Endothelial cell of umbilical vein (primary cell): Measurements from ENCODE around the gene DNAH10.

Experiments
- CTCF ChIP-seq, 2 donors: IDR thresholded peaks; 1 replicate in 1 of 2; 2 replicates in 1 of 2; pipeline ENCODE4 v1.5.1; 2011; ENCODE audit warnings: low read length in 2 of 2, mild to moderate bottlenecking in 2 of 2, moderate library complexity in 2 of 2, control low read depth in 1 of 2, inconsistent platforms in 1 of 2, low read depth in 1 of 2; ENCODE audit not compliant: insufficient read depth in 1 of 2; ENCODE audit errors: extremely low read depth in 1 of 2
- MAX ChIP-seq: IDR thresholded peaks from 2 replicates; pipeline ENCODE4 v1.6.1; 2011; ENCODE audit not compliant: insufficient read depth, insufficient read length
- MYC ChIP-seq: IDR thresholded peaks from one replicate; pipeline ENCODE4 v1.6.1; 2011; ENCODE audit warnings: mild to moderate bottlenecking, low read depth, low read length
- POLR2A ChIP-seq: IDR thresholded peaks from 2 replicates; pipeline ENCODE4 v1.6.1; 2012; ENCODE audit warnings: low read depth, mild to moderate bottlenecking, control low read depth, low read length
- POLR2AphosphoS5 ChIP-seq: IDR thresholded peaks from 2 replicates; pipeline ENCODE4 v1.6.1; 2012; ENCODE audit warnings: low read depth, mild to moderate bottlenecking, control low read depth, low read length, moderate library complexity; ENCODE audit not compliant: insufficient read depth

- no peak for TF ChIP-seq CTCF (IDR thresholded peaks at IDR 0.05; ENCODE audit: extremely low read depth in 1 of 2, insufficient read depth in 1 of 2, low read depth in 1 of 2, low read length in 2 of 2)
- TF ChIP-seq POLR2A = no peak
- no peak for TF ChIP-seq POLR2AphosphoS5
- TF ChIP-seq MAX = no peak
- TF ChIP-seq MYC = no peak
Measured at GRCh38 chr12:123984903-123985302, 222.8 kb downstream of the DNAH10 start.
